ENCODE measurements around the gene WWC2. TPM values are rescaled to one million over a fixed set of nuclear protein-coding genes. Genes with fewer than 3 reads are reported as not detected.

Gene WWC2
- total RNA-seq, 1 experiment from 2014 or later, result 80.3 TPM

- CTCF ChIA-PET, result no interaction called here
- ATAC-seq (no peak), DNase-seq (ENCODE audit: low read depth, low spot score) (no peak)
- H3K9me3 ChIP-seq (ENCODE audit: control insufficient read depth, insufficient read depth, low read depth, low read length), result peaks cover 6% of the 10 kb centered on the region; the same call in 1 of the 2 replicates
- H3K4me1 ChIP-seq (ENCODE audit: control insufficient read depth, insufficient read depth, low read length), result peaks cover 3% of the 10 kb centered on the region; the same call in 1 of the 2 replicates
- POLR2A ChIA-PET, result no interaction called here
- no peak overlapping the region for H3K4me3 ChIP-seq (ENCODE audit: low read depth in 2 of 2, low read length in 2 of 2)
- no peak for TF ChIP-seq TCF7L2 (IDR thresholded peaks at IDR 0.05; ENCODE audit: low read depth, low read length)
- TF ChIP-seq REST (IDR thresholded peaks at IDR 0.05; ENCODE audit: insufficient read depth in 1 of 2, low read depth in 2 of 2, low read length in 1 of 2), result no peak
- no peak for TF ChIP-seq POLR2AphosphoS5 (IDR thresholded peaks at IDR 0.05; ENCODE audit: low read depth, low read length)
- no peak for TF ChIP-seq SIN3A (IDR thresholded peaks at IDR 0.05; ENCODE audit: borderline replicate concordance, insufficient read depth, low read depth, low read length)
- no peak for TF ChIP-seq CTCF (IDR thresholded peaks at IDR 0.05)
- BruUV-seq (replicated peaks), result no TSS peak
- intact Hi-C loops (cut with micrococcal nuclease; ENCODE audit: unreplicated experiment), result loop anchor here (5.0 kb wide), 1 partner anchor 135 kb away; no protein-coding TSS in a partner anchor
- H3K36me3 ChIP-seq (ENCODE audit: control insufficient read depth, insufficient read depth, low read length), result no peaks in the 10 kb centered on the region
- H3K27ac ChIP-seq (ENCODE audit: low read length), result no peak overlapping the region
- no peaks in the 10 kb centered on the region for H3K27me3 ChIP-seq (ENCODE audit: control insufficient read depth, insufficient read depth, low read length)
- in situ Hi-C loops (cut with HindIII; ENCODE audit: low pct_unique_long_range_greater_than_20kb, low sequenced_read_pairs), result no loop called here
These were observed 26.9 kb upstream of the WWC2 start for GRCh38 chr4:183072176-183072575.

GRCh38 chr4:183073838-183074145, 25.3 kb upstream of the WWC2 start:
- no TSS peak for BruUV-seq (replicated peaks)
- Histone ChIP-seq H3K27me3 (ENCODE audit: control insufficient read depth, insufficient read depth, low read length) (no peaks in the 10 kb centered on the region), H3K4me1 (ENCODE audit: control insufficient read depth, insufficient read depth, low read length) (peaks cover 3% of the 10 kb centered on the region; the same call in 1 of the 2 replicates), H3K4me3 (ENCODE audit: low read depth in 2 of 2, low read length in 2 of 2) (no peak overlapping the region), H3K36me3 (ENCODE audit: control insufficient read depth, insufficient read depth, low read length) (no peaks in the 10 kb centered on the region), H3K27ac (ENCODE audit: low read length) (no peak overlapping the region; the same call in 1 of the 2 replicates), H3K9me3 (ENCODE audit: control insufficient read depth, insufficient read depth, low read depth, low read length) (peaks cover 6% of the 10 kb centered on the region; the same call in 1 of the 2 replicates)
- TF ChIP-seq TCF7L2 (IDR thresholded peaks at IDR 0.05; ENCODE audit: low read depth, low read length) (no peak), CTCF (IDR thresholded peaks at IDR 0.05) (peak; percentile 57)
- DNase-seq (ENCODE audit: low read depth, low spot score) (no peak), ATAC-seq (no peak)
- ChIA-PET POLR2A (no interaction called here), CTCF (interaction anchor here (0.7 to 0.8 kb wide), 2 partner anchors 138 to 188 kb away, joined by 4 read pairs; no protein-coding TSS in a partner anchor)
- in situ Hi-C loops (cut with HindIII; ENCODE audit: low pct_unique_long_range_greater_than_20kb, low sequenced_read_pairs), result no loop called here
- intact Hi-C loops (cut with micrococcal nuclease; ENCODE audit: unreplicated experiment), result loop anchor here (1.0 to 5.0 kb wide), 2 partner anchors 136 to 189 kb away; no protein-coding TSS in a partner anchor
